ENCODE data around the gene SNCG. TPM values are rescaled to one million over a fixed set of nuclear protein-coding genes. Genes with fewer than 3 reads are reported as not detected.
A peak's percentile ranks its signal among the peaks of the same experiment; 100 is the strongest.
"Not testable (repeated sequence)": the region's sequence is repeated elsewhere in the genome, so short reads cannot be mapped to it uniquely, and the experiment has no call there.

The SNCG gene
- polyA plus RNA-seq, result 10 to 100 TPM; 19.1 to 74.0 TPM

GRCh38 chr10:86958116-86958900, at the start of gene SNCG:
Gene SNCG (plus strand): TSS chr10:86958599. CDS start chr10:86958698, 99 bp downstream.
- H3K36me3 ChIP-seq (ENCODE audit: control insufficient read depth in 2 of 2, insufficient read depth in 2 of 2, low read length in 1 of 2), result no peaks in the 10 kb centered on the region
- H3K4me1 ChIP-seq (ENCODE audit: control insufficient read depth in 2 of 2, insufficient read depth in 2 of 2, low read length in 1 of 2), result peaks cover 7 to 31% of the 10 kb centered on the region in 2 donors
- no peaks in the 10 kb centered on the region for H3K27me3 ChIP-seq (ENCODE audit: control insufficient read depth in 1 of 2, insufficient read depth in 2 of 2, low read length in 2 of 2)
- H3K27ac ChIP-seq (ENCODE audit: low read depth in 2 of 2, low read length in 1 of 2), result peak within 1 kb of the TSS; percentile 47 to 69
- H3K9me3 ChIP-seq (ENCODE audit: control insufficient read depth in 2 of 2, insufficient read depth in 1 of 2, low read depth in 1 of 2, low read length in 1 of 2), result no peaks in the 10 kb centered on the region
- H3K4me3 ChIP-seq (ENCODE audit: low read depth in 1 of 2, low read length in 2 of 2), result peak within 1 kb of the TSS; percentile 21 to 35
- 26 to 33% methylated on average over 20 to 22 of the region's 22 CpGs for WGBS, 2 donors

DNA sequence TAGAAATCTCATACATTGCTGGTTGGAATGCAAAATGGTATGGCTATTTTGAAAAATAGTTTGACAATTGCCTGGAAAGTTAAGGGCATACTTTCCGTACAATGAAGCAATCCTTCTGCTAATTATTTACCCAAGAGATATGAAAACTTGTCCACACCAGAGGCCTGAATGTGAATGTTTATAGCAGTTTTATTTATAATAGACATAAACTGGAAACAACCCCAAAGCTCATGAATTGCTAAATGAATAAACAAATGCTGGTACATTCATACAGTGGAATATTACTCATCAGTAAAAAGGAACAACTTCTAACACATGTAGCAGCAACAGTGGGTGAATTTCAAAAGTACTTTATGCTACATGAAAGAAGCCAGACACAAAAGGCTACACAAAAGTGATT, 43.7 kb upstream of the SNCG start:
- WGBS, 2 donors, result 67 to 82% methylated on average over 1 of the region's 1 CpG
- Histone ChIP-seq H3K27ac (ENCODE audit: low read depth in 2 of 2, low read length in 1 of 2) (no peak overlapping the region), H3K36me3 (ENCODE audit: control insufficient read depth in 2 of 2, insufficient read depth in 2 of 2, low read length in 1 of 2) (peaks cover 0 to 5% of the 10 kb centered on the region in 2 donors), H3K27me3 (ENCODE audit: control insufficient read depth in 1 of 2, insufficient read depth in 2 of 2, low read length in 2 of 2) (no peaks in the 10 kb centered on the region), H3K4me3 (ENCODE audit: low read depth in 1 of 2, low read length in 2 of 2) (no peak overlapping the region), H3K4me1 (ENCODE audit: control insufficient read depth in 2 of 2, insufficient read depth in 2 of 2, low read length in 1 of 2) (no peaks in the 10 kb centered on the region), H3K9me3 (ENCODE audit: control insufficient read depth in 2 of 2, insufficient read depth in 1 of 2, low read depth in 1 of 2, low read length in 1 of 2) (no peaks in the 10 kb centered on the region)

DNA sequence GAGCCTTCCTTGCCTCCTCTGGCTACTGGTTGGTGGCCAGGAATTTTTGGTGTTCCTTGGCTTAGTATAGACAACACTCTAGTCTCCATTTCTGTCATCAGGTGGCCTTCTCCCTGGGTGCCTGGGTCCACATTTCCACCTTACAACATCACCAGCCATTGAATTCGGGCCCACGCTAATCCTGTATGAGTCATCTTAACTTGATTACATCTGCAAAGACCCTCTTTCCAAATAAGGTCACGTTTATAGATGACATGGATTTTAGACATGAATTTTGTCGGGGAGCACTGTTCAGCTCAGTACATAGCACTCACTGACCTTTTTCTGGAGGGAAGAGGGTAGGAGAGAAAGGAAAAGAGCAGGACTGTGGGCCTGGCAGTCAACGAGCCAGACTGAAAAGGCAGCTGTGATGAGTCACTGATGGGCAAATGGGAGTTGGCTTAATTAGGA, 40.4 kb upstream of the SNCG start:
- peaks cover 0 to 12% of the 10 kb centered on the region in 2 donors for H3K36me3 ChIP-seq (ENCODE audit: control insufficient read depth in 2 of 2, insufficient read depth in 2 of 2, low read length in 1 of 2)
- no peaks in the 10 kb centered on the region for H3K4me1 ChIP-seq (ENCODE audit: control insufficient read depth in 2 of 2, insufficient read depth in 2 of 2, low read length in 1 of 2)
- no peaks in the 10 kb centered on the region for H3K9me3 ChIP-seq (ENCODE audit: control insufficient read depth in 2 of 2, insufficient read depth in 1 of 2, low read depth in 1 of 2, low read length in 1 of 2)
- H3K4me3 ChIP-seq (ENCODE audit: low read depth in 1 of 2, low read length in 2 of 2), result no peak overlapping the region
- WGBS, 2 donors, result 37 to 41% methylated on average over 5 of the region's 5 CpGs
- H3K27ac ChIP-seq (ENCODE audit: low read depth in 2 of 2, low read length in 1 of 2), result peak overlapping the region; percentile 12 to 48
- no peaks in the 10 kb centered on the region for H3K27me3 ChIP-seq (ENCODE audit: control insufficient read depth in 1 of 2, insufficient read depth in 2 of 2, low read length in 2 of 2)

DNA sequence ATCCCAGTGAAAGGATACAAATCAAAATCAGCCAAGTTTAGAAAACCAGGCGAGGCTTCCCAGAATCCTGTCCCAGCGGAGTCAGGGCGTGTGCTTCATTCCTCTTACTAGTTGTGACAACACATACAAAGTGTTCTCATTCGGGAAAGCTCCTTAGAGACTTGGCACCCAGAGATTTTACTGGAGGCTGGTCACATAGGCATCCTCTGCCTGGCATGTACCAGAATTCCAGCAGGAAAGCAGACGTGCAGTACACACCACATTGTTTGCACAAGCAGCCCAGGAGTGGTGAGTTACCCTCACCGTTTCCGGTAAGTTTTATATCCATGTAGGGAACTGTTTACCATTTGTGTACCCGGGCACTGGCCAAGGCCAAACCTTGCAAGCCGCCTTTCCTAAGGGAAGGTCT, 35.8 kb upstream of the SNCG start:
- H3K36me3 ChIP-seq (ENCODE audit: control insufficient read depth in 2 of 2, insufficient read depth in 2 of 2, low read length in 1 of 2), result peaks cover 0 to 9% of the 10 kb centered on the region in 2 donors
- H3K27me3 ChIP-seq (ENCODE audit: control insufficient read depth in 1 of 2, insufficient read depth in 2 of 2, low read length in 2 of 2), result no peaks in the 10 kb centered on the region
- H3K4me3 ChIP-seq (ENCODE audit: low read depth in 1 of 2, low read length in 2 of 2), result no peak overlapping the region
- 67 to 68% methylated on average over 9 of the region's 9 CpGs for WGBS, 2 donors
- H3K4me1 ChIP-seq (ENCODE audit: control insufficient read depth in 2 of 2, insufficient read depth in 2 of 2, low read length in 1 of 2), result no peaks in the 10 kb centered on the region
- H3K27ac ChIP-seq (ENCODE audit: low read depth in 2 of 2, low read length in 1 of 2), result no peak overlapping the region
- no peaks in the 10 kb centered on the region for H3K9me3 ChIP-seq (ENCODE audit: control insufficient read depth in 2 of 2, insufficient read depth in 1 of 2, low read depth in 1 of 2, low read length in 1 of 2)

DNA sequence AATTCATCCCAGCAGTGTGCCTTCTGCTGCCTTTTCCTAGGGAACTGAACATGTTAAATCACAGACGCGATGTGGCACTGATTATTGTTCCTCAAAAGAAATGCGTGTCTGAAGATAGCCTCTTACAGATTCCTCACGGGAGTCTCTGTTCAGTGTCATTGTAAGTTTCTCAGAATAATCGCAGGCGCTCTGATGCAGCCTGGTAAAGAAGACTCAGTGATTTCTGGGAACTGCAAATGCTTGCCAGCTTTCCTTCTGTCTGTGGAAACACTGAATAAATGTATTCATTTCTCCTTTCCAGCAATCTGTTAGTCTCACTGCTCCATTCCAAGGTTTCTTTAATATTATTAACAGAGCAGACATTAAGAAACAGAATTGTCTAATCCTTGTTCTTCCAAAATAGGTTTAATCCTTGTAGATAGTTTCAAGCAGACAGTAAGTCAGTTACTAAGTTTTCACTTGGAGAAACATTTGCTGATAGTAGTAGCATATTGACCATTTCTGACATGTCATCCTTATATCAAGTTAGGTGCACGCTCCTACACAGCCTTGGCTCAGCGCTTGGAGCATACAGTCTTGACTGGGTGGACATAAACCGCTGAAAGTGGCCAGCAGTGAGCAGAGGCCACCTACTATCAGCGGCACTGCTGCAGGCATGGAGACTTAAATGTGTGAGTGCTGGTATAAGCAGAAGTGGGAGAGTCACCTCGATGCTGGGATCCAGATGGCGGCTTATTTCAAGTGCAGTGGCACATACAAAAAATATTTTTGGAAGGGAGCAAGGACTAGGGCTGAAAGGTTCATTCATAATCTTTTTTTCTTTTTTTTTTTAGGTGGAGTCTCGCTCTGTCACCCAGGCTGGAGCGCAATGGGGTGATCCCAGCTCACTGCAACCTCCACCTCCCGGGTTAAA, 28.7 kb upstream of the SNCG start:
- 86 to 91% methylated on average over 15 of the region's 15 CpGs for WGBS, 2 donors
- Histone ChIP-seq H3K36me3 (ENCODE audit: control insufficient read depth in 2 of 2, insufficient read depth in 2 of 2, low read length in 1 of 2) (no peaks in the 10 kb centered on the region), H3K4me1 (ENCODE audit: control insufficient read depth in 2 of 2, insufficient read depth in 2 of 2, low read length in 1 of 2) (no peaks in the 10 kb centered on the region), H3K27me3 (ENCODE audit: control insufficient read depth in 1 of 2, insufficient read depth in 2 of 2, low read length in 2 of 2) (no peaks in the 10 kb centered on the region), H3K9me3 (ENCODE audit: control insufficient read depth in 2 of 2, insufficient read depth in 1 of 2, low read depth in 1 of 2, low read length in 1 of 2) (no peaks in the 10 kb centered on the region), H3K27ac (ENCODE audit: low read depth in 2 of 2, low read length in 1 of 2) (no peak overlapping the region), H3K4me3 (ENCODE audit: low read depth in 1 of 2, low read length in 2 of 2) (no peak overlapping the region)

GRCh38 chr10:86931872-86932271, 26.5 kb upstream of the SNCG start:
- Histone ChIP-seq H3K4me1 (ENCODE audit: control insufficient read depth in 2 of 2, insufficient read depth in 2 of 2, low read length in 1 of 2) (no peaks in the 10 kb centered on the region), H3K9me3 (ENCODE audit: control insufficient read depth in 2 of 2, insufficient read depth in 1 of 2, low read depth in 1 of 2, low read length in 1 of 2) (no peaks in the 10 kb centered on the region), H3K4me3 (ENCODE audit: low read depth in 1 of 2, low read length in 2 of 2) (no peak overlapping the region), H3K27ac (ENCODE audit: low read depth in 2 of 2, low read length in 1 of 2) (no peak overlapping the region), H3K27me3 (ENCODE audit: control insufficient read depth in 1 of 2, insufficient read depth in 2 of 2, low read length in 2 of 2) (no peaks in the 10 kb centered on the region), H3K36me3 (ENCODE audit: control insufficient read depth in 2 of 2, insufficient read depth in 2 of 2, low read length in 1 of 2) (no peaks in the 10 kb centered on the region)
- 71 to 76% methylated on average over 1 of the region's 1 CpG for WGBS, 2 donors

DNA sequence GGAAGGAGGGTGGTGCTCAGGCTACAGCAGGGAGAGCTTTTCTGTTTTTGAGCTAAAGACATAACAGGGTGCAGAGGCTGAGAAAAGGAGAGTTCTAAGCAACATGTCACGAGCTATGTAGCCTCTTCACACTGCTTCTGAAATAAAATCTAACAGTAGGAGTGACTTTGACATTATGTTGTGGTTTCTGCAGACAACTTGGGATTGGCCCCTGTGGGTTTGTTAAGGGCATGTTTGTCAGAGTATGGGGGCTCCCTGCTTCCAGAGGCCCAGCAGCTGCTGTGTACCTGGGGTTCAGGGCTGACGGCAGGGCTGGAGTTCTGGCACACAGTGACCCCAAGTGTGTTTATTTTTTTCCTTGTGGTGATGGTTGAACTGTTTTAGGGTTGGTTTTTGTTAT, 25.7 kb upstream of the SNCG start:
- WGBS, 2 donors, result 80 to 82% methylated on average over 2 of the region's 2 CpGs
- H3K27ac ChIP-seq (ENCODE audit: low read depth in 2 of 2, low read length in 1 of 2), result no peak overlapping the region
- H3K4me3 ChIP-seq (ENCODE audit: low read depth in 1 of 2, low read length in 2 of 2), result no peak overlapping the region
- no peaks in the 10 kb centered on the region for H3K9me3 ChIP-seq (ENCODE audit: control insufficient read depth in 2 of 2, insufficient read depth in 1 of 2, low read depth in 1 of 2, low read length in 1 of 2)
- no peaks in the 10 kb centered on the region for H3K4me1 ChIP-seq (ENCODE audit: control insufficient read depth in 2 of 2, insufficient read depth in 2 of 2, low read length in 1 of 2)
- no peaks in the 10 kb centered on the region for H3K27me3 ChIP-seq (ENCODE audit: control insufficient read depth in 1 of 2, insufficient read depth in 2 of 2, low read length in 2 of 2)
- H3K36me3 ChIP-seq (ENCODE audit: control insufficient read depth in 2 of 2, insufficient read depth in 2 of 2, low read length in 1 of 2), result no peaks in the 10 kb centered on the region

DNA sequence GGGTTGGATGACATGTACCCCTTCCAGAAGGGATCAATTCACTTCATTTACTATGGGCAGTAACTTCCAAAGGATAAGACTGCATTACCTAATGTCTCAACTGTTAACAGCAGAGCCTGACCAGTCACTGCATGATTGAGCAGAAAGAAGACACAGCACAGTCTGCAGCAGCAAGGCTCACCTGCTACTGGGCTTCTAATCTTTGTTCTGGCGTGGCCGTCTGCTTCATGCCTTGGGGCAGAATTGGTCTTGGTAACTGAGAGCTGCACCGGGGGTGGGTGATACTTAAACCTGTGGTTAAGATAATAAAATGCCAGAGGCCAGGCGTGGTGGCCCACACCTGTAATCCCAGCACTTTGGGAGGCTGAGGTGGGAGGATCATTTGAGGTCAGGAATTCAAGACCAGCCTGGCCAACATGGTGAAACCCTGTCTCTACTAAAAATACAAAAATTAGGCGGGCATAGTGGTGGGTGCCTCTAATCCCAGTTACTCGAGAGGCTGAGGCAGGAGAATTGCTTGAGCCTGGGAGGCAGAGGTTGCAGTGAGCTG, 24.2 kb upstream of the SNCG start:
- H3K4me3 ChIP-seq (ENCODE audit: low read depth in 1 of 2, low read length in 2 of 2); H3K9me3 ChIP-seq (ENCODE audit: control insufficient read depth in 2 of 2, insufficient read depth in 1 of 2, low read depth in 1 of 2, low read length in 1 of 2); H3K4me1 ChIP-seq (ENCODE audit: control insufficient read depth in 2 of 2, insufficient read depth in 2 of 2, low read length in 1 of 2); H3K27me3 ChIP-seq (ENCODE audit: control insufficient read depth in 1 of 2, insufficient read depth in 2 of 2, low read length in 2 of 2); H3K27ac ChIP-seq (ENCODE audit: low read depth in 2 of 2, low read length in 1 of 2); H3K36me3 ChIP-seq (ENCODE audit: control insufficient read depth in 2 of 2, insufficient read depth in 2 of 2, low read length in 1 of 2): not testable (repeated sequence)
- WGBS, 2 donors, result 76 to 79% methylated on average over 6 of the region's 6 CpGs

GRCh38 chr10:86936661-86937501, 21.5 kb upstream of the SNCG start:
- peaks cover 2 to 3% of the 10 kb centered on the region in 2 donors for H3K4me1 ChIP-seq (ENCODE audit: control insufficient read depth in 2 of 2, insufficient read depth in 2 of 2, low read length in 1 of 2)
- 75 to 79% methylated on average over 13 of the region's 13 CpGs for WGBS, 2 donors
- H3K36me3 ChIP-seq (ENCODE audit: control insufficient read depth in 2 of 2, insufficient read depth in 2 of 2, low read length in 1 of 2), result no peaks in the 10 kb centered on the region
- H3K4me3 ChIP-seq (ENCODE audit: low read depth in 1 of 2, low read length in 2 of 2), result no peak overlapping the region
- H3K27me3 ChIP-seq (ENCODE audit: control insufficient read depth in 1 of 2, insufficient read depth in 2 of 2, low read length in 2 of 2), result no peaks in the 10 kb centered on the region
- no peaks in the 10 kb centered on the region for H3K9me3 ChIP-seq (ENCODE audit: control insufficient read depth in 2 of 2, insufficient read depth in 1 of 2, low read depth in 1 of 2, low read length in 1 of 2)
- peak overlapping the region in 1 of 2 donors; percentile 5 for H3K27ac ChIP-seq (ENCODE audit: low read depth in 2 of 2, low read length in 1 of 2)

Measured in esophagus (tissue), 2 donors.